Liver (tissue), 3 donors: Measurements from ENCODE around the gene KRT28.

ENCODE experiments used
- GABPA ChIP-seq, 2 donors: IDR thresholded peaks in 1 of 2; conservative IDR thresholded peaks in 1 of 2; 2 replicates each; pipeline ENCODE4 v1.6.1; 2016; ENCODE audit warnings: antibody characterized with exemption in 2 of 2, mild to moderate bottlenecking in 1 of 2, moderate library complexity in 1 of 2
- TF ChIP-seq, protein P1 (sequence below): fragments of 150-350 bp; IDR thresholded peaks from 2 replicates; pipeline ENCODE4 v1.5.1; 2017; ENCODE audit warnings: improper control_type of control experiment, low read depth, low read length; ENCODE audit not compliant: missing input control
- TF ChIP-seq, protein P2 (sequence below): IDR thresholded peaks from 2 replicates; pipeline ENCODE4 v1.6.1; 2016; ENCODE audit warnings: antibody characterized with exemption
- donor health status: healthy.
- donor health status: healthy.

DNA sequence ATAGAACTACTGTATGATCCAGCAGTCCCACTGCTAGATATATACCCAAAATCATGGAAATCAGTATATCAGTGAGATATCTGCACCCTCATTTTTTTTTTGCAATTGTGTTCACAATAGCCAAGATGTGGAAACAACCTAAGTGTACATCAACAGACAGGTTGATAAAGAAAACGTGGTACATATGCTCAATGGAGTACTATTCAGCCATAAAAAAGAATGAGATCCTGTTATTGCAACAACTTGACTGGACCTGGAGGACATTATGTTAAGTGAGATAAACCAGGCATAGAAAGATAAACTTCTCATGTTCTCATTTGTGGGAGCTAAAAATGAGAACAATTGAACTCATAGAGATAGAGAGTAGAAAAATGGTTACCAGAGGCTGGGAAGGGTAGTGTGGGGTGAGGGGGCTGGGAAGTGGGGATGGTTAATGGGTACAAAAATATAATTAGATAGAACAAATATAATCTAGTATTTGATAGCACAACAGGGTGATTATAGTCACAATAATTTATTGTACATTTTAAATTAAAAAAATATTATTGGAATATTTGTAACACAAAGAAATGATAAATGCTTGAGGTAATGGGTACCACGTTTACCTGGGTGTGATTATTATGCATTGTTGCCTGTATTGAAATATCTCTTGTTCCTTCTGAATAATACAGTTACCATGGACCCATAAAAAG, 30.5 kb upstream of the KRT28 start:
- no peak for TF ChIP-seq GABPA (IDR thresholded peaks at IDR 0.05 in 1 of 2, conservative IDR thresholded peaks at IDR 0.05 in 1 of 2)
- TF ChIP-seq, protein P1, sequence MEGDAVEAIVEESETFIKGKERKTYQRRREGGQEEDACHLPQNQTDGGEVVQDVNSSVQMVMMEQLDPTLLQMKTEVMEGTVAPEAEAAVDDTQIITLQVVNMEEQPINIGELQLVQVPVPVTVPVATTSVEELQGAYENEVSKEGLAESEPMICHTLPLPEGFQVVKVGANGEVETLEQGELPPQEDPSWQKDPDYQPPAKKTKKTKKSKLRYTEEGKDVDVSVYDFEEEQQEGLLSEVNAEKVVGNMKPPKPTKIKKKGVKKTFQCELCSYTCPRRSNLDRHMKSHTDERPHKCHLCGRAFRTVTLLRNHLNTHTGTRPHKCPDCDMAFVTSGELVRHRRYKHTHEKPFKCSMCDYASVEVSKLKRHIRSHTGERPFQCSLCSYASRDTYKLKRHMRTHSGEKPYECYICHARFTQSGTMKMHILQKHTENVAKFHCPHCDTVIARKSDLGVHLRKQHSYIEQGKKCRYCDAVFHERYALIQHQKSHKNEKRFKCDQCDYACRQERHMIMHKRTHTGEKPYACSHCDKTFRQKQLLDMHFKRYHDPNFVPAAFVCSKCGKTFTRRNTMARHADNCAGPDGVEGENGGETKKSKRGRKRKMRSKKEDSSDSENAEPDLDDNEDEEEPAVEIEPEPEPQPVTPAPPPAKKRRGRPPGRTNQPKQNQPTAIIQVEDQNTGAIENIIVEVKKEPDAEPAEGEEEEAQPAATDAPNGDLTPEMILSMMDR = no peak
- TF ChIP-seq, protein P2, sequence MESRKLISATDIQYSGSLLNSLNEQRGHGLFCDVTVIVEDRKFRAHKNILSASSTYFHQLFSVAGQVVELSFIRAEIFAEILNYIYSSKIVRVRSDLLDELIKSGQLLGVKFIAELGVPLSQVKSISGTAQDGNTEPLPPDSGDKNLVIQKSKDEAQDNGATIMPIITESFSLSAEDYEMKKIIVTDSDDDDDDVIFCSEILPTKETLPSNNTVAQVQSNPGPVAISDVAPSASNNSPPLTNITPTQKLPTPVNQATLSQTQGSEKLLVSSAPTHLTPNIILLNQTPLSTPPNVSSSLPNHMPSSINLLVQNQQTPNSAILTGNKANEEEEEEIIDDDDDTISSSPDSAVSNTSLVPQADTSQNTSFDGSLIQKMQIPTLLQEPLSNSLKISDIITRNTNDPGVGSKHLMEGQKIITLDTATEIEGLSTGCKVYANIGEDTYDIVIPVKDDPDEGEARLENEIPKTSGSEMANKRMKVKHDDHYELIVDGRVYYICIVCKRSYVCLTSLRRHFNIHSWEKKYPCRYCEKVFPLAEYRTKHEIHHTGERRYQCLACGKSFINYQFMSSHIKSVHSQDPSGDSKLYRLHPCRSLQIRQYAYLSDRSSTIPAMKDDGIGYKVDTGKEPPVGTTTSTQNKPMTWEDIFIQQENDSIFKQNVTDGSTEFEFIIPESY = no peak
